Uterus (tissue), 2 donors: ENCODE data around the gene ZNF624.

Experiments
- CTCF ChIP-seq, 4 experiments: fragments of 200-600 bp in 2 of 4; fragments of 450-650 bp in 2 of 4; sonication (generic) in 2 of 4; IDR thresholded peaks; one replicate each; pipeline ENCODE4 v1.5.1; 2016 to 2019; ENCODE audit warnings: antibody characterized with exemption in 4 of 4, mild to moderate bottlenecking in 2 of 4, moderate library complexity in 1 of 4
- POLR2A ChIP-seq, 2 donors: fragments of 450-650 bp; IDR thresholded peaks; one replicate each; pipeline ENCODE4 v1.6.1; 2016; ENCODE audit warnings: antibody characterized with exemption in 2 of 2, mild to moderate bottlenecking in 1 of 2, moderate library complexity in 1 of 2

- no peak for TF ChIP-seq CTCF (IDR thresholded peaks at IDR 0.05)
- TF ChIP-seq POLR2A (IDR thresholded peaks at IDR 0.05) = no peak
These were observed 30.9 kb downstream of the ZNF624 start for GRCh38 chr17:16622540-16623277.
